Mammary epithelial cell (primary cell): ENCODE results near the gene EHF.

ENCODE experiments used
- CTCF ChIP-seq, 2 donors: IDR thresholded peaks in 1 of 2; conservative IDR thresholded peaks in 1 of 2; 2 replicates each; pipeline ENCODE4 v1.5.1; 2011 to 2012; ENCODE audit warnings: inconsistent platforms in 2 of 2, low read length in 2 of 2, mild to moderate bottlenecking in 2 of 2, control low read depth in 1 of 2, low read depth in 1 of 2; ENCODE audit not compliant: insufficient read depth in 1 of 2; ENCODE audit errors: extremely low read depth in 1 of 2
- EZH2 ChIP-seq: IDR thresholded peaks from 2 replicates; pipeline ENCODE4 v1.6.1; 2012; ENCODE audit warnings: low read length, inconsistent platforms, borderline replicate concordance

DNA sequence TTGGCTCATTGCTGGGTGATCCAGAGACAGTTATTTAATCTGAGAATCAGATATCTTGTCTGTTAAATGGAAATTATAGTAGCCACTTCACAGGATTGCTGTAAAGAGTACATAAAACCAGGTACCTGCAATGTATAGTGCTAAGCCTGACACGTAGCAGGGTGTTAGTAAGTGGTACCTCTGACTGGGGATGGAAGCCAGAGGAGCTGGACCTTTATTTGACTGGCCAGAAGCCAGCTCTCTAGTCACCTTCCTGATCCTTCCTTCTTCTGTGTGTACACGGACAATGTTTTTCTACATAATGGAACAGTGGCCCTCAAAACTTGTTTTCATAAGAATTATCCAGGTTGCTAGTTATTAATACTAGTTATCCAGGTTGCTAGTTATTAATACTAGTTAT is 25.5 kb upstream of the EHF start:
- TF ChIP-seq CTCF (conservative IDR thresholded peaks at IDR 0.05 in 1 of 2, IDR thresholded peaks at IDR 0.05 in 1 of 2; ENCODE audit: extremely low read depth in 1 of 2, insufficient read depth in 1 of 2, low read depth in 1 of 2, low read length in 2 of 2) (no peak), EZH2 (no peak)
